Muscle layer of duodenum (tissue), 2 donors: ENCODE measurements around the gene ZNF552.
"Not testable (repeated sequence)": the region's sequence is repeated elsewhere in the genome, so short reads cannot be mapped to it uniquely, and the experiment has no call there.

ENCODE experiments used
- H3K27ac ChIP-seq: one replicate; pipeline ENCODE4 v1.7.0; 2013; ENCODE audit warnings: mild to moderate bottlenecking, low read length
- H3K27me3 ChIP-seq: one replicate; pipeline ENCODE4 v1.7.0; 2013; ENCODE audit warnings: low read depth, mild to moderate bottlenecking, control low read depth, low read length
- H3K36me3 ChIP-seq, 2 donors: one replicate each; pipeline ENCODE4 v1.7.0; 2013; ENCODE audit warnings: low read length in 2 of 2, control low read depth in 1 of 2, mild to moderate bottlenecking in 1 of 2; ENCODE audit not compliant: insufficient read depth in 2 of 2, control insufficient read depth in 1 of 2
- H3K4me1 ChIP-seq, 2 donors: one replicate each; pipeline ENCODE4 v1.7.0; 2013; ENCODE audit warnings: low read length in 2 of 2, mild to moderate bottlenecking in 2 of 2, control low read depth in 1 of 2, moderate library complexity in 1 of 2; ENCODE audit not compliant: insufficient read depth in 2 of 2, control insufficient read depth in 1 of 2
- H3K4me3 ChIP-seq, 2 donors: one replicate each; pipeline ENCODE4 v1.7.0; 2013; ENCODE audit warnings: low read length in 2 of 2, low read depth in 1 of 2, mild to moderate bottlenecking in 1 of 2
- H3K9me3 ChIP-seq, 2 donors: one replicate each; pipeline ENCODE4 v1.7.0; 2013; ENCODE audit warnings: low read length in 2 of 2, control low read depth in 1 of 2, mild to moderate bottlenecking in 1 of 2; ENCODE audit not compliant: control insufficient read depth in 1 of 2
- donor health status: healthy.

ZNF552 gene

DNA sequence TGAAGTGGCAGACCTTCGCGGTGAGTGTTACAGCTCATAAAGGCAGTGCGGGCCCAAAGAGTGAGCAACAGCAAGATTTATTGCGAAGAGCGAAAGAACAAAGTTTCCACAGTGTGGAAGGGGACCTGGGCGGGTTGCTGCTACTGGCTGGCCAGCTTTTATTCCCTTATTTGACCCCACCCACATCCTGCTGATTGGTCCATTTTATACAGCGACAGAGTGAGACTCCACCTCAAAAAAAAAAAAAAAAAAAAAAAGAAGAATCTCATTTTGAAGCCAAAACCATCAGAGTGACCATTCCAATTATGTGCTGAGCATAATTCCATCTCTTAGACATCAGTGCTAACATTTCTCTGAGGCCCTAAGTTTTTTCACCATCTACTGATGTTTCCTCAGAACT, 1.9 kb upstream of the ZNF552 start:
- Histone ChIP-seq H3K36me3 (no peaks in the 10 kb centered on the region), H3K9me3 (no peaks in the 10 kb centered on the region), H3K4me1 (peaks cover 3 to 24% of the 10 kb centered on the region in 2 donors), H3K4me3 (no peak overlapping the region), H3K27ac (no peak overlapping the region), H3K27me3 (no peaks in the 10 kb centered on the region)

DNA sequence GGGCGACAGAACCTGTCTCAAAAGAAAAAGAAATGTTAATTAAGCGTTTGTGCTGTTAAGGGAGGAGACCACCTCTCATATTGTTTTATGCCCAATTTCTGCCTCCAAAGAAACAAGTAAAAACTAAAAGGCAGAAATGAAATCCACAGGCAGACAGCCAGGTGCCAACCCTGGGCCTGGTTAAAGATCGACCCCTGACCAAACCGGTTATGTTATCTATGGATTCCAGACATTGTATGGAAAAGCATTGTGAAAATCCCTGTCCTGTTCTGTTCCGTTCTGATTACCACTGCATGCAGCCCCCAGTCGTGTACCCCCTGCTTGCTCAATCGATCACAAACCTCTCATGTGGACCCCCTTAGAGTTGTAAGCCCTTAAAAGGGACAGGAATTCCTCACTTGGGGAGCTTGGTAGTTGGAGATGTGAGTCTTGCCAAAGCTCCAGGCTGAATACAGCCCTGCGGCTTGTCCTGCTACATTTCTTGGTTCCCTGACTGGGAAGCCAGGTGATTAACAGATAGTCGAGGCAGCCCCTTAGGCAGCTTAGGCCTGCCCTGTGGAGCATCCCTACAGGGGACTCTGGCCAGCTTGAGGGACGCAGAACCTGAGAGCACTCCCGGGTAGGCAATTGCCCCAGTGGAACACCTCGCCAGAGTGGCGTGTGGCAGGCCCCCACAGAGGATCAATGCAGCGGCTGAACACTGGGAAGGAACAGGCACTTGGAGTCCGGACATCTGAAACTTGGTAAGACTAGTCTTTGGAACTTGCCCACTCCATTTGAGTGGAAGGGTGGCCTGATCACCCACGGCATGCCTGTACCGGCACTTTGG, 748 bp upstream of the ZNF552 start:
- H3K4me3 ChIP-seq: peak overlapping the region; percentile 86 to 91
- H3K27me3 ChIP-seq: no peaks in the 10 kb centered on the region
- no peaks in the 10 kb centered on the region for H3K9me3 ChIP-seq
- peak overlapping the region; percentile 75 for H3K27ac ChIP-seq
- peaks cover 3 to 18% of the 10 kb centered on the region in 2 donors for H3K4me1 ChIP-seq
- peaks cover under 1 to 2% of the 10 kb centered on the region in 2 donors for H3K36me3 ChIP-seq

DNA sequence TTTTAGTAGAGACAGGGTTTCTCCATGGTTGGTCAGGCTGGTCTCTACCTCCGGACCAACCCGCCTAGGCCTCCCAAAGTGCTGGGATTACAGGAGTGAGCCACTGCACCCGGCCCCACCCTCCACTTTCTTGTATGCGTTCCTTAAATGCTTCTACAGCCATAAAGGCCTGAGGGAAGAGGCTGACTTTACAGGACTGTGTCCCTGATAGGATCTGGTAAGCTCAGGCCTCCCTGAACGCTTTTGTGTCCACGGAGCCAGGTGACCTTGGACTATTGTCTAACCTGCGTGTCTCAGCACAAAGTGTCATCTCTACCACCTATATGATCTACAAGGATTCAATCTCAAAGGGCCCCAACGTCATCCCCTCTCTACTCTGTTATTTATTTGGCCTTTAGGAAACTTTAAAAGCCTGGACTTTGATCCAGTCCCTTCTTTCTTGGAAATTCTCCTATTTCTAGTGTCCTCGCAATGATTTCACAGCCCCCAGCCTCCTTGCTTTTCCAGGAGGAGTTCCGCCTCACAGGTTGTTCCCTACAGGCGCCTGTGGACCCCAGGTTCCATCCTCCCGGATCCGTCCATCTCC, 701 bp downstream of the ZNF552 start:
- H3K36me3 ChIP-seq: peaks cover 7 to 13% of the 10 kb centered on the region in 2 donors
- no peaks in the 10 kb centered on the region for H3K9me3 ChIP-seq
- peak overlapping the region; percentile 86 to 91 for H3K4me3 ChIP-seq
- peaks cover 3 to 13% of the 10 kb centered on the region in 2 donors for H3K4me1 ChIP-seq
- H3K27ac ChIP-seq: peak overlapping the region; percentile 75
- no peaks in the 10 kb centered on the region for H3K27me3 ChIP-seq

DNA sequence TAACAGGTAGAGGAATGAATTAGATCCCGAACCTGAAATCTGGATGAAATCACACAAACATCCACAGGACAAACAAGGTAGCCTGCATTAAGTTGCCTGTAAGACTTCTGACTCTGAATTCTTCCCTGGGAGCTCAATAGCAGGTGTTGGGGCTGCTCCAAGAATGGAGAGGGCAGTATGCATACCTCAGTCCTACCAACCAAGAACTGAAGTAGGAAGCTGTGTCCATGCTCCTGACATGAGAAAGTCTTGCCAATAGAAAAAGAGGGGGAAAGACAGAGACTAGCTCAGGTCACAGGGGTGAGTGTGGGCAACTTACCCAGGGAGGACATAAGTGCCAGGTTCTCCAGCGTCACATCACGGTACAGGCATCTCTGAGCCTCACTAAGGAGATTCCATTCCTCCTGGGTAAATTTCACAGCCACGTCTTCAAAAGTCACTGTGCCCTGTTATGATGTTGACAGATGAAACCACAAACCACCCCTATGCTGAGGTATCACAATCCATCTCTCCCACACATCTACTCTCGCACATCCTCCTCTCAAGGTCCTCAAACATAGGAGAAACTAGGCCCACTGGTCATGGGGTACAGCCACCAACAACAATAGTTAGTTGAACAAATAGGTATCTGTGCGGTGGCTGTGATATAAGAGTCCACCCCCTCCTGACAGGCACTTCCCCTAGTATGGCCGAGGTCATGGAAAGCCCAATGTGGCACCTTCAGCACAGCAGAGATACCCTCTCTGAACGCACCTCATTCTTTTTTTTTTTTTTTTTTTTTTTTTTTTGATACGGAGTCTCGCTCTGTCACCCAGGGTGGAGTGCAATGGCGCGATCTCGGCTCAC, 1.5 kb downstream of the ZNF552 start:
- H3K4me3 ChIP-seq: peak overlapping the region in 1 of 2 donors; percentile 91
- not testable (repeated sequence) for H3K27ac ChIP-seq, H3K9me3 ChIP-seq, H3K27me3 ChIP-seq
- peaks cover 3 to 13% of the 10 kb centered on the region in 2 donors for H3K4me1 ChIP-seq
- H3K36me3 ChIP-seq: peaks cover 11 to 17% of the 10 kb centered on the region in 2 donors

DNA sequence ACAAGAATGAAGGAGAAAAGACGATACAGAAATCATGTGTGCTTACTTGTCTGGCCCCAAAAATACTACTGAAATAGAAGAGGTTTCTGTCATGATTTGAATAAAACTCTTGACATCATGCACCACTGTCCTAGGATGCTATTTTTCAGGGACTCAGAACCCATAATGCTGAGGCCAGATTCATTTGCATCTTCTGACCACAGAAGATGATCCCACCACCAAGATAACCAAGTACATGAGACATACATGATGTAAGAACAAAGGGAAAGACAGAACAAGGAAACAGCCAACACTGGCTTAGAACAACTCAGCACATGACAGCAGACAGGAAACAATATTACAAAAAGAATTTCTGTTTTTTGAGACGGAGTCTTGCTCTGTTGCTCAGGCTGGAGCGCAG, 2.5 kb downstream of the ZNF552 start:
- Histone ChIP-seq H3K27ac (no peak overlapping the region), H3K36me3 (peaks cover 19 to 25% of the 10 kb centered on the region in 2 donors), H3K4me1 (peaks cover 3 to 13% of the 10 kb centered on the region in 2 donors), H3K4me3 (no peak overlapping the region), H3K27me3 (no peaks in the 10 kb centered on the region), H3K9me3 (no peaks in the 10 kb centered on the region)

DNA sequence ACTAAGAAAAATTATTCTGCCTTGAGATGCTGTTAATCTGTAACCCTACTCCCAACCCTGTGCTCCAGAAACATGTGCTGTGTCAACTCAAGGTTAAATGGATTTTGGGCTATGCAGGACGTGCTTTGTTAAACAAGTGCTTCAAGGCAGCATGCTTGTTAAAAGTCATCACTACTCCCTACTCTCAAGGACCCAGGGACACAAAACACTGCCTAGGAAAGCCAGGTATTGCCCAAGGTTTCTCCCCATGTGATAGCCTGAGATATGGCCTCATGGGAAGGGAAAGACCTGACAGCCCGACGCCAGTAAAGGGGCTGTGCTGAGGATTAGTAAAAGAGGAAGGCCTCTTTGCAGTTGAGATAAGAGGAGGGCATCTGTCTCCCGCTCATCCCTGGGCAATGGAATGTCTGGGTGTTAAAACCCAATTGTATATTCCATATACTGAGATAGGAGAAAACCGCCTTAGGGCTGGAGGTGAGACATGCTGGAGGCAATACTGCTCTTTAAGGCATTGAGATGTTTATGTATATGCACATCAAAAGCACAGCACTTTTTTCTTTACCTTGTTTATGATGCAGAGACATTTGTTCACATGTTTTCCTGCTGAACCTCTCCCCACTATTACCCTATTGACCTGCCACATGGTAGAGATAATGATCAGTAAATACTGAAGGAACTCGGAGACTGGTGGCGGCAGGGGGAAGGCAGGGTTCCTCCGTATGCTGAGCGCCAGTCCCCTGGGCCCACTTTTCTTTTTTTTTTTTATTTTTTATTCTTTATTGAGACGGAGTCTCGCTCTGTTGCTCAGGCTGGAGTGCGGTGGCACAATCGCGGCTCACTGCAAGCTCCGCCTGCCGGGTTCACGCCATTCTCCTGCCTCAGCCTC, 4.1 kb downstream of the ZNF552 start:
- Histone ChIP-seq H3K4me1 (peaks cover 3 to 13% of the 10 kb centered on the region in 2 donors), H3K36me3 (peaks cover 19 to 27% of the 10 kb centered on the region in 2 donors)
- not testable (repeated sequence) for H3K9me3 ChIP-seq, H3K4me3 ChIP-seq, H3K27ac ChIP-seq, H3K27me3 ChIP-seq

DNA sequence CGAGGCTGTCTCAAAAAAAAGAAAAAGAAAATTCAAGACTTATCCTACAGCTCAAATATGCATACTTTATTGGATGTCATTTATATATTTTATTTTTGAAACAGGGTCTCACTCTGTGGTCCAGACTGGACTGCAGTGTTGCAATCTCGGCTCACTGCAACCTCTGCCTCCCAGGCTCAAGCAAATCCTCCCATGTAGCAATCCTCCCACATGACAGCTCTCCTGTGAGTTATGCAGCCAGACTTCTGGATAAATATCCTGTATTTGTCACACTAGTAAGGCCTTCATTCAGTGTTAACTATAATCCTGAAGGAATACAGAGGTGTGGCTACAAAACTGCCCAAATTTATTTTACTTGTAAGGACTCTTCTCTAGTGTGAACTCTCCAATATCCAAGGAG, 7.2 kb downstream of the ZNF552 start:
- peaks cover 19 to 34% of the 10 kb centered on the region in 2 donors for H3K36me3 ChIP-seq
- peaks cover 0 to 10% of the 10 kb centered on the region in 2 donors for H3K4me1 ChIP-seq
- H3K4me3 ChIP-seq: no peak overlapping the region
- H3K27me3 ChIP-seq: no peaks in the 10 kb centered on the region
- H3K27ac ChIP-seq: no peak overlapping the region
- no peaks in the 10 kb centered on the region for H3K9me3 ChIP-seq

DNA sequence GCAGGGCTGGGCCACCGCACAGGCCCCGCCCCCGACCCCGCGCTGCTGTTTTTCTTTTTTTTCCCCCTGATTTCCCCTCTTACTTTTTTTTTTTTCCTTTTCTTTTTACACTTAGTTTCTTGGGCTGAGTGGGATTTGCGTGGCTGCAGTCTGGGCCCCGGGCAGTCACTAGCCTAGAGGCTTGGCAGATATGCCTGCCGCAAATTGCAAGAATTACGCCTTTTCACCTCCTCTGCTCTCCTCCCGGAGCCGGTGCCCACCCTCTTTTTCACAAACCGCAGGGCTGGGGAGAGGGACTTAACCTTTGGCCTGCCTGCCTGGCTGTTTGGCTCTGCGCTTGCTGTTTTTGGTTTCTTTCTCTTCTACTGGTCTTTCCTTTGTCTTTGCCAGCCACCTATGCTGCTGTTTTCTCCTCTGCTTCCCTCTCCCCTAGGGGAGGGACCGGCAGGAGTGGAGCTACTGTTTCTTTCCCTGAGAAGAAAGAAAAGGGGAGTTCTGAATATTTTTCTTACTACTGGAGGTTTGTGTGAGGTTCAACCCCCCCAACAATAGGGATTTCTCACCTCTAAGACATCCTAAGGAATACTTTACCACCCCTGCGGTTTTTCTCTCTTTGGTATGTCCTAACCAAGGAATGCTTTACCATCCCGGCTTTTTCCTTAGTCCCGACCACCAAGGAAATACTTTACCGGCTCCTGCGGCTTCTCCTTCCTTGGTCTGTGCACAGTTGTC, 11.0 kb downstream of the ZNF552 start:
- H3K27ac ChIP-seq: peak overlapping the region; percentile 83
- no peaks in the 10 kb centered on the region for H3K9me3 ChIP-seq
- H3K36me3 ChIP-seq: peaks cover 12 to 21% of the 10 kb centered on the region in 2 donors
- no peaks in the 10 kb centered on the region for H3K27me3 ChIP-seq
- H3K4me3 ChIP-seq: peak overlapping the region; percentile 72 to 77
- H3K4me1 ChIP-seq: peaks cover 0 to 10% of the 10 kb centered on the region in 2 donors

DNA sequence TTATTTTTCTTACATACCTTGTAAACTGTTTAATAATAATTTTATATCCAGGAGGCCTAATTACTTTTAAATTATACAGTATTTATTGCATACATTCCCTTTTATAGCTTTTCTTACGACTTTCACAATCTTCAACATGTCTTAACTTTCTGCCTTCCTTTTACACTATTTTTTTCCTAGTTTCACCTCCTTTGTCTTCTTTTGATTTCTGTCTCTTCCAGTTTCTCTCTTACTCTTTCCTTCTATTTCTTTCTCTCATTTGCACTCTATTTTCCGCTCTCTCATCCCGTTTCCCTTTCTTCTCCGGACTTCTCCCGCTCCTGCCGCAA, 11.5 kb downstream of the ZNF552 start:
- Histone ChIP-seq H3K4me1 (peaks cover 0 to 10% of the 10 kb centered on the region in 2 donors), H3K36me3 (peaks cover 9 to 17% of the 10 kb centered on the region in 2 donors), H3K4me3 (peak overlapping the region; percentile 72 to 77), H3K9me3 (no peaks in the 10 kb centered on the region), H3K27me3 (no peaks in the 10 kb centered on the region), H3K27ac (peak overlapping the region; percentile 83)

DNA sequence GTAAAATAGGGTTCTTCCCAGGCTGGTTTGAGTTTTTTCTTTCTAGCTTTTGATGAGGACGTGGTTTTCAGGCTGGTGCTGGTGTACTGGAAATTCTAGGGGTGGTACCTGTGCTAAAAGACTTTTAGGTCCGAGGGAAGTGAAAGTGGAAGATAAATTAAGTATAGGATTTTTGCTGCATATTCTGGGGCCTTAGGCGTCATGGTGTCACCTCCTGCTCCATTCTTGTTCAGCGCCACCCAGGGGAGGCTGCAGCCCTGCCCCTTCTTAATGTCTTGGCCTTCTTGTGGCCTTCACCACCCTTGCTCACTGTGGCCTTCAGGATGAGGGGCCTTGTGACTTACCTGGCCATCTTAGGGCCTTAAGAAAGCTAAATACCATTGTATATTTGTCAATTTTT, 12.4 kb downstream of the ZNF552 start:
- H3K4me1 ChIP-seq: peaks cover 0 to 10% of the 10 kb centered on the region in 2 donors
- H3K4me3 ChIP-seq: no peak overlapping the region
- H3K27ac ChIP-seq: no peak overlapping the region
- peaks cover 0 to 9% of the 10 kb centered on the region in 2 donors for H3K36me3 ChIP-seq
- H3K27me3 ChIP-seq: no peaks in the 10 kb centered on the region
- H3K9me3 ChIP-seq: no peaks in the 10 kb centered on the region
